Cortex of kidney (tissue), 1 donor: ENCODE measurements around the gene RUFY4.
"Not testable (repeated sequence)": the region's sequence is repeated elsewhere in the genome, so short reads cannot be mapped to it uniquely, and the experiment has no call there.

Experiments
- DNase-seq: peaks from one replicate; lab custom pipeline; 2025; lab: John Stamatoyannopoulos, UW

Gene RUFY4

GRCh38 chr2:218031261-218031660, 37.8 kb upstream of the RUFY4 start:
- no peak for DNase-seq

- DNase-seq = no peak
These were observed 37.2 kb upstream of the RUFY4 start for GRCh38 chr2:218031771-218032257.

- no peak for DNase-seq
These were observed 36.5 kb upstream of the RUFY4 start for GRCh38 chr2:218032336-218033171.

- no peak for DNase-seq
These were observed 35.9 kb upstream of the RUFY4 start for GRCh38 chr2:218033208-218033589.

- DNase-seq = no peak
These were observed 35.2 kb upstream of the RUFY4 start for GRCh38 chr2:218033590-218034496.

GRCh38 chr2:218034497-218035213, 34.4 kb upstream of the RUFY4 start:
- not testable (repeated sequence) for DNase-seq

- DNase-seq = no peak
These were observed 33.5 kb upstream of the RUFY4 start for GRCh38 chr2:218035463-218036100.

- DNase-seq = no peak
These were observed 32.7 kb upstream of the RUFY4 start for GRCh38 chr2:218036371-218036770.

GRCh38 chr2:218039171-218039570, 29.9 kb upstream of the RUFY4 start:
- no peak for DNase-seq

GRCh38 chr2:218040883-218041282, 28.2 kb upstream of the RUFY4 start:
- no peak for DNase-seq

GRCh38 chr2:218041302-218042168, 27.5 kb upstream of the RUFY4 start:
- DNase-seq = no peak

- no peak for DNase-seq
These were observed 26.0 kb upstream of the RUFY4 start for GRCh38 chr2:218043100-218043499.

- no peak for DNase-seq
These were observed 25.3 kb upstream of the RUFY4 start for GRCh38 chr2:218043701-218044109.

- not testable (repeated sequence) for DNase-seq
These were observed 24.5 kb upstream of the RUFY4 start for GRCh38 chr2:218044599-218044998.

GRCh38 chr2:218046238-218046637, 22.8 kb upstream of the RUFY4 start:
- no peak for DNase-seq

- no peak for DNase-seq
These were observed 21.4 kb upstream of the RUFY4 start for GRCh38 chr2:218047536-218048225.

GRCh38 chr2:218051903-218052302, 17.1 kb upstream of the RUFY4 start:
- no peak for DNase-seq

- no peak for DNase-seq
These were observed 9.8 kb upstream of the RUFY4 start for GRCh38 chr2:218059289-218059688.

- DNase-seq = no peak
These were observed 8.9 kb upstream of the RUFY4 start for GRCh38 chr2:218060118-218060517.
